Measurements from ENCODE around the gene PRKD1.

Gene PRKD1

GRCh38 chr14:29821242-29821641 lies 106.4 kb downstream of the PRKD1 start:
- no peak for TF ChIP-seq ZNF274 (IDR thresholded peaks at IDR 0.05; ENCODE audit: low read depth, low read length)
- no peak for TF ChIP-seq YY1 (IDR thresholded peaks at IDR 0.05; ENCODE audit: insufficient read depth, insufficient read length)
- no peak for TF ChIP-seq SUZ12 (IDR thresholded peaks at IDR 0.05; ENCODE audit: extremely low read depth, insufficient read depth, insufficient read length)
- H3K4me1 ChIP-seq (ENCODE audit: insufficient read depth, insufficient read length): no peaks in the 10 kb centered on the region
- no peaks in the 10 kb centered on the region for H3K36me3 ChIP-seq (ENCODE audit: insufficient read depth, insufficient read length, low read length)
- DNase-seq (ENCODE audit: low read depth, low spot score): no peak
- H3K27me3 ChIP-seq (ENCODE audit: insufficient read depth, insufficient read length): no peaks in the 10 kb centered on the region
- no peak overlapping the region for H3K9ac ChIP-seq (ENCODE audit: insufficient read length, low read depth)
- H3K4me3 ChIP-seq (ENCODE audit: insufficient read length, low read depth): no peak overlapping the region
- H3K9me3 ChIP-seq (ENCODE audit: insufficient read depth, low read length): no peaks in the 10 kb centered on the region

- DNase-seq (ENCODE audit: low read depth, low spot score): no peak
- H3K4me3 ChIP-seq (ENCODE audit: insufficient read length, low read depth): no peak overlapping the region
- no peaks in the 10 kb centered on the region for H3K36me3 ChIP-seq (ENCODE audit: insufficient read depth, insufficient read length, low read length)
- H3K9me3 ChIP-seq (ENCODE audit: insufficient read depth, low read length): no peaks in the 10 kb centered on the region
- no peaks in the 10 kb centered on the region for H3K4me1 ChIP-seq (ENCODE audit: insufficient read depth, insufficient read length)
- TF ChIP-seq ZNF274 (IDR thresholded peaks at IDR 0.05; ENCODE audit: low read depth, low read length) (no peak), SUZ12 (IDR thresholded peaks at IDR 0.05; ENCODE audit: extremely low read depth, insufficient read depth, insufficient read length) (no peak)
- no peaks in the 10 kb centered on the region for H3K27me3 ChIP-seq (ENCODE audit: insufficient read depth, insufficient read length)
- no peak overlapping the region for H3K9ac ChIP-seq (ENCODE audit: insufficient read length, low read depth)
These were observed 106.9 kb downstream of the PRKD1 start for GRCh38 chr14:29820785-29821184.

- no peaks in the 10 kb centered on the region for H3K9me3 ChIP-seq (ENCODE audit: insufficient read depth, low read length)
- no peaks in the 10 kb centered on the region for H3K4me1 ChIP-seq (ENCODE audit: insufficient read depth, insufficient read length)
- no peaks in the 10 kb centered on the region for H3K27me3 ChIP-seq (ENCODE audit: insufficient read depth, insufficient read length)
- no peak overlapping the region for H3K9ac ChIP-seq (ENCODE audit: insufficient read length, low read depth)
- TF ChIP-seq SUZ12 (IDR thresholded peaks at IDR 0.05; ENCODE audit: extremely low read depth, insufficient read depth, insufficient read length) (no peak), ZNF274 (IDR thresholded peaks at IDR 0.05; ENCODE audit: low read depth, low read length) (no peak), YY1 (IDR thresholded peaks at IDR 0.05; ENCODE audit: insufficient read depth, insufficient read length) (no peak)
- DNase-seq (ENCODE audit: low read depth, low spot score): no peak
- no peaks in the 10 kb centered on the region for H3K36me3 ChIP-seq (ENCODE audit: insufficient read depth, insufficient read length, low read length)
- no peak overlapping the region for H3K4me3 ChIP-seq (ENCODE audit: insufficient read length, low read depth)
These were observed 109.8 kb downstream of the PRKD1 start for GRCh38 chr14:29817767-29818405.

GRCh38 chr14:29815016-29815674 lies 112.5 kb downstream of the PRKD1 start:
- TF ChIP-seq SUZ12 (IDR thresholded peaks at IDR 0.05; ENCODE audit: extremely low read depth, insufficient read depth, insufficient read length) (no peak), ZNF274 (IDR thresholded peaks at IDR 0.05; ENCODE audit: low read depth, low read length) (no peak), YY1 (IDR thresholded peaks at IDR 0.05; ENCODE audit: insufficient read depth, insufficient read length) (no peak)
- Histone ChIP-seq H3K36me3 (ENCODE audit: insufficient read depth, insufficient read length, low read length) (no peaks in the 10 kb centered on the region), H3K4me3 (ENCODE audit: insufficient read length, low read depth) (no peak overlapping the region), H3K4me1 (ENCODE audit: insufficient read depth, insufficient read length) (no peaks in the 10 kb centered on the region), H3K27me3 (ENCODE audit: insufficient read depth, insufficient read length) (no peaks in the 10 kb centered on the region), H3K9ac (ENCODE audit: insufficient read length, low read depth) (no peak overlapping the region), H3K9me3 (ENCODE audit: insufficient read depth, low read length) (no peaks in the 10 kb centered on the region)
- DNase-seq (ENCODE audit: low read depth, low spot score): no peak

GRCh38 chr14:29814156-29815015 lies 113.3 kb downstream of the PRKD1 start:
- no peak for DNase-seq (ENCODE audit: low read depth, low spot score)
- no peaks in the 10 kb centered on the region for H3K4me1 ChIP-seq (ENCODE audit: insufficient read depth, insufficient read length)
- H3K9me3 ChIP-seq (ENCODE audit: insufficient read depth, low read length): no peaks in the 10 kb centered on the region
- H3K27me3 ChIP-seq (ENCODE audit: insufficient read depth, insufficient read length): no peaks in the 10 kb centered on the region
- H3K9ac ChIP-seq (ENCODE audit: insufficient read length, low read depth): no peak overlapping the region
- no peak for TF ChIP-seq YY1 (IDR thresholded peaks at IDR 0.05; ENCODE audit: insufficient read depth, insufficient read length)
- no peak for TF ChIP-seq ZNF274 (IDR thresholded peaks at IDR 0.05; ENCODE audit: low read depth, low read length)
- TF ChIP-seq SUZ12 (IDR thresholded peaks at IDR 0.05; ENCODE audit: extremely low read depth, insufficient read depth, insufficient read length): no peak
- no peaks in the 10 kb centered on the region for H3K36me3 ChIP-seq (ENCODE audit: insufficient read depth, insufficient read length, low read length)
- H3K4me3 ChIP-seq (ENCODE audit: insufficient read length, low read depth): no peak overlapping the region

- Histone ChIP-seq H3K9me3 (ENCODE audit: insufficient read depth, low read length) (no peaks in the 10 kb centered on the region), H3K4me1 (ENCODE audit: insufficient read depth, insufficient read length) (no peaks in the 10 kb centered on the region), H3K36me3 (ENCODE audit: insufficient read depth, insufficient read length, low read length) (no peaks in the 10 kb centered on the region), H3K4me3 (ENCODE audit: insufficient read length, low read depth) (no peak overlapping the region), H3K27me3 (ENCODE audit: insufficient read depth, insufficient read length) (no peaks in the 10 kb centered on the region), H3K9ac (ENCODE audit: insufficient read length, low read depth) (no peak overlapping the region)
- TF ChIP-seq SUZ12 (IDR thresholded peaks at IDR 0.05; ENCODE audit: extremely low read depth, insufficient read depth, insufficient read length): no peak
- TF ChIP-seq ZNF274 (IDR thresholded peaks at IDR 0.05; ENCODE audit: low read depth, low read length): no peak
- TF ChIP-seq YY1 (IDR thresholded peaks at IDR 0.05; ENCODE audit: insufficient read depth, insufficient read length): no peak
- no peak for DNase-seq (ENCODE audit: low read depth, low spot score)
These were observed 117.0 kb downstream of the PRKD1 start for GRCh38 chr14:29810682-29811081.

GRCh38 chr14:29810064-29810463 lies 117.6 kb downstream of the PRKD1 start:
- no peak for DNase-seq (ENCODE audit: low read depth, low spot score)
- Histone ChIP-seq H3K36me3 (ENCODE audit: insufficient read depth, insufficient read length, low read length) (no peaks in the 10 kb centered on the region), H3K4me3 (ENCODE audit: insufficient read length, low read depth) (no peak overlapping the region), H3K9me3 (ENCODE audit: insufficient read depth, low read length) (no peaks in the 10 kb centered on the region), H3K27me3 (ENCODE audit: insufficient read depth, insufficient read length) (no peaks in the 10 kb centered on the region), H3K4me1 (ENCODE audit: insufficient read depth, insufficient read length) (no peaks in the 10 kb centered on the region), H3K9ac (ENCODE audit: insufficient read length, low read depth) (no peak overlapping the region)
- TF ChIP-seq YY1 (IDR thresholded peaks at IDR 0.05; ENCODE audit: insufficient read depth, insufficient read length): no peak
- no peak for TF ChIP-seq ZNF274 (IDR thresholded peaks at IDR 0.05; ENCODE audit: low read depth, low read length)
- TF ChIP-seq SUZ12 (IDR thresholded peaks at IDR 0.05; ENCODE audit: extremely low read depth, insufficient read depth, insufficient read length): no peak
